GM12891 (cell line): Measurements from ENCODE around the gene ZER1.

Source experiments
- PAX5 ChIP-seq: IDR thresholded peaks from 2 replicates; pipeline ENCODE4 v1.6.1; 2011; ENCODE audit warnings: low read length, moderate library complexity, mild to moderate bottlenecking; ENCODE audit not compliant: insufficient read depth, severe bottlenecking
- POLR2A ChIP-seq: IDR thresholded peaks from 2 replicates; pipeline ENCODE4 v1.6.1; 2011; ENCODE audit warnings: low read depth, low read length, control low read depth
- TAF1 ChIP-seq: IDR thresholded peaks from 2 replicates; pipeline ENCODE4 v1.6.1; 2011; ENCODE audit warnings: low read depth, low read length, control low read depth

DNA sequence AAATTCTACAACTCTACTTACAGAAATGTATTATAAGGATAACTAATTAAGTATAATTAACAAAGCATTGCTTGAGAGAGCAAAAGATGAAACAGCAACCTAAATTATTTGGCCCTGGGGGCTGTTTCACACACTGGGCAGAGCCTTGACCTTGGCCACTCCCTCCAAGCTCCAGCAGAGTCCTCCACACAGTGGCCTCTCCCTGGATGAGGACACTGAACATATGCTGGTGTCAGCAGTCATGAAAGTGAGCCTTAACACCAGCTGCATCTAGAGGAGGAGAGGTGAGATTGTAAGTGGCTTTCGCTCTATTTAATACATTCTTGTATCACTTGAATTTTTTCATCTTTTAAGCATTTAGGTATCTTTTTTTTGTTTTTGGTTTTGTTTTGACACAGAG lies 24.5 kb downstream of the ZER1 start:
- TF ChIP-seq TAF1: no peak
- TF ChIP-seq POLR2A: no peak
- TF ChIP-seq PAX5: no peak
